Activated CD4-positive, CD25-positive, alpha-beta regulatory T cell treated with anti-CD3 and anti-CD28 coated beads, Interleukin-2, amount 50 U/mL, for 72 hours (primary cell): Measurements from ENCODE around the gene JUND.

Experiments
- DNase-seq: peaks from one replicate; pipeline ENCODE4 v3.0.0; 2021

Gene JUND

DNA sequence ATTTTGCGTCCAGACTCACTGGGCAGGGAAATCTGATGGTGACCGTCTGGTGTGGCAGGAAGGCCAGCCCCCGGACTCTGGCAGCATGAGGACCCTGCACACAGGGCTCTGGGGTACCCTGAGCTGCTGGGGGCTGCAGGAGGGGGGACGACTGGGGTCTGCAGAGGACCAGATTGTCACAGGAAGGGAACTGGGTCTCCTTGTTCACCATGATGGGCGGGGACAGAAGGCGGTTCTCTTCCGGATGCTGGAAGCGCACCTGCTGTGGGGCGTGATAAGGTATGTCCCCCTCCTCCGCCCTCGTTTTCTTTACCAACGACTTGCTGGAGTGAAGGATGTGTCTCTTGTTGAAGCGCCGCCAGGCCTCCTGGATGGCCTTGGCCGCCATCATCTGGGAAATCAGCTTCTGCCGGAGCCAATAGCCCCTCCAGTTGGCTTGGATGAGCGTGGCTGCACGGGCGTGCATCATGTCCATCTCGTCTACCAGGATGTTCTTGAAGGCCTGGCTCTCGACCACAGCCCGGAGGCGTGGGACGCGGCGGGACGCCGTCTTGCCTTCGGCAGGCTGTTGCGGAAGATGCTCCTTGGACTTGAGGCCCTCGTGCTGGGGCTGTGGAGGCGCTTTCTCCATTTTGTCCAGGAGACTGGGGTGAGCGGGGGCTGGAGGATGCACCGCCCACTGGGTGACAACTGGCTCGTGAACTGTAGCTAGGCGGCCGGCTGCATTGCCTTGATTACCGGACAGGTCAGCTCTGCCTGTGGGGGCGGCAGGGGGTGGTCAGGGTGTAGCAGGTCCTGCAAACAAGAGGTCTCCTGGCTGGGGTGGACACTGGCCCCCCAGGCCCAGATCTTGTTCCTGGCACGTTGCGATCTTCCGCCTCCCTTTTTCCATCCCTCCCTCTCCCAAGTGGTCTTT is 14.4 kb downstream of the JUND start:
- no peak for DNase-seq

GRCh38 chr19:18265582-18265981 is 15.8 kb downstream of the JUND start:
- no peak for DNase-seq

GRCh38 chr19:18264971-18265540 is 16.4 kb downstream of the JUND start:
- DNase-seq = no peak

DNA sequence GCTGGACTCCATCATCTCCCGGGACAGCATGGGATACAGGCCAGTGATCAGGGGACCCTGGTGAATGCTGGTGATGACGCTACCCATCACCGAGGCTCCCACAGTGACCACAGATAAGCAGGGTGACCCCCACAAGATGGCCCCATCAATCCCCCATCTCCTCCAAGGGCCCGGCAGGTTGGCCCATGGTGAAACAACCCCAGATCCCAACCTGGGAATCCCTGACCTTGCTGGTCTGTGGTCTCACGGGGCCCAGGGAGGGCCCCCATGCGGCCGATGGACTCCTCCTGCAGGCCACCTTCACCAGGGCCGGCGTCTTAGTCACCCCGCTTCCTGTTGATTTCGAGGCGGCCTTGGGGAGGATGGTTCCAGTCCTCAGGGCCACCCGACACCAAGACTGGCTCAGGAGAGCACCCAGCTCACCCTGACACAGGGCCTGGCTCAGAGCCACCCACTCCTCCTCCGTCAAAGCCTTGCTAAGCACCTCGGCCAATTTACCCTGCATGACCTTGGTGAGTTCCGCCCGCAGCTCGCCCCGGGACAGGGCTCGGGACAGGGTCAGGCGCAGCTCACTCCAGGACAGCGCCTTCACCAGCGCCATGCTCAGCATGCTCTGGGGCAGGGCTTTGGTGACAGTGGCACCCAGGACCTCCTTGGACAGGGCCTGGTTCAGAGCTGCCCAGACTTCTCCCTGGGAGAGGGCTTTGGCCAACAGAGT is 17.1 kb downstream of the JUND start:
- no peak for DNase-seq

DNA sequence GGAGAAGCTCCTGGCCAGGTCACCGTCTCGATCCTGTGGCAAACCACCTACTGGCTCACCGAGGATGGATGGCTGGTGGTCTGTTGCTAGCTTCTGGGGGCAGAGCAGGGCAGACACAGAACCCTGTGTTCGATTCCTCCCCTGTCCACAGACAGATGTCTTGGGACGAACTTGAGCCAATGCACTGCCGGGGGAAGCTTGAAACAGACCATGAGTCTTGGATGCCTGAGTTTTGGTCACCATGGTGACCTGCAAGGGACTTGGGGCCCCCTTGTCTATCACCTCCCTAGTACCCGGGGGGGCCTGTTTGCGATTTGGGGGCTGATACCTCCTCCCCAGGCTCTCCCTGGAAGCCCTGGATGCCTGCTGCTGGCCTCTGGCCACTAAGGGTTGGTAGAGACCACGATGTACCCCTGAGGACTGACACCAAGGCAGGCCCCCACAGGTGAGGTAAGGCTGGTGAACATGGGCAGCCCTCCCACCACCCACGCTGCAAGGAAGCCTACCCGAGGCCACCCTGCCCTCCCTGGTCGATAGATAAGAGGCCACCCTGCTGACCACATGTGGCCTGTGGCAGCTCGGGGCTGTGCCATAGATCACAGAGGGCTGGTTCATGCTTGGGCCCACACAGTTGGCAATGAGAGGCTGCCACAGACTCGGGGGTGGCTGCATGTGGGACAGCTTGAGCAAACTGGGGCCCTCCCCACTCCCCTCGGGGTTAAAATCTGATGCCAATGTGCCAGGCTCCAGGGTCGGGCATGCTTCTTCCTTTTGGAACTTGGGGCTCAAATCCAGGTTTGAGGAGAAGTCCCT is 17.9 kb downstream of the JUND start:
- no peak for DNase-seq

DNA sequence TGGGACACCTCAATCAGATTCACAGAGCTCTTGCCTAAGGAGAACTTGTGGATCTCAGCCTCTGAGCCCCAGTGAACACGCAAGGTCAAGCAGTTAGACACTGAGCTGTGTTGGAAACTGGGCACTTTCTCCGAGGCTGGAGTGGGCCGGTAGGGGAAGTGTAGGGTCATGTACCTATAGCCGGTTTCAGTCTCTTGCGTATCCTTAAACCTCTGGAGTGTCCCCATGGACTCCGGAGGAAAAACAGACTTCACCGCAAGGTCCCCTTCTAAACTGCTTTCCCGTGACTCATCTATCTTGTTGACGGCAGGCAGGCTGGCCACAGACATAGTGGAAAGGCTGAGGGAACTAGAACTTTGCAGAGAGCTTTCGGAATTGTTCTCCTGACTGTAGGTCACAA is 18.5 kb downstream of the JUND start:
- no peak for DNase-seq

GRCh38 chr19:18262144-18262543 is 19.3 kb downstream of the JUND start:
- DNase-seq = no peak

GRCh38 chr19:18261474-18261873 is 19.9 kb downstream of the JUND start:
- no peak for DNase-seq

DNA sequence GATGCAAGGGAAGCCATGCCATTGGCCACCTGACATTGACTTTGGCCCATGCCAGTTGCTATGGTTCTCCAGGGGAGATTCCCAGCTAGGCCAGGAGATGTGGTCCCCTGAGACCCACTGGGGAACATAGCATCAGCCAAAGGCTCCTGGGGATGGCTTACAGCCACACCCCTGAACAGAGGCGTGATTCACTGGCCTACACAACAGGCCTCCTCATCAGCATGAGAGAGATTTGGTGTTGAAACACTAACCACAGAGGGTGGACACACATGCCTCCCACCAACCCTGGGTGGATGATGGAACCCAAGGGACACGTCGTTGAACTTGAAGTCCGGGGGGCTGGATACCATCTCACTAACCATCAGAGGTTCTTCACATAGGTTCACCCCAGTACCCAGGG is 21.5 kb downstream of the JUND start:
- no peak for DNase-seq

GRCh38 chr19:18257503-18258470 is 23.6 kb downstream of the JUND start:
- no peak for DNase-seq

- DNase-seq = no peak
Observed at GRCh38 chr19:18254546-18255503, 26.6 kb downstream of the JUND start.

DNA sequence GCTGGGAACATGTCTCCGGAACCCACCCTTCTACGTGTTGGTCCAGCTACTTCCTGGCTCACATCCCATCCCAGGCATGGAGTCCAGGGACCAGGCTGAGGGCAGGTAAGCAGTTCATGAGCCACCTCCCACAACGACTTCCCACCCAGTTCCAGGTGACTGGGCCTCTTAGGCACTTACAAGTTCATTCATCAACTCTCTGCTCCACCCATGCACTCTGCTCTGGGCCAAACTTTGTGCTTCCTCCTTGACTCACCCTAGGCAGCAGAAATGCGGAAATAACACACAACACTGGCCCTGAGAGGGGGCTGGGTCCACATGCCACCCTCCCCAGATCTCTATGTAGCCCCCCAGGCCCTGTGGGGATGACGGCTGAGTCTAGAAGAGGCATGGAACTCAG is 27.7 kb downstream of the JUND start:
- no peak for DNase-seq

DNA sequence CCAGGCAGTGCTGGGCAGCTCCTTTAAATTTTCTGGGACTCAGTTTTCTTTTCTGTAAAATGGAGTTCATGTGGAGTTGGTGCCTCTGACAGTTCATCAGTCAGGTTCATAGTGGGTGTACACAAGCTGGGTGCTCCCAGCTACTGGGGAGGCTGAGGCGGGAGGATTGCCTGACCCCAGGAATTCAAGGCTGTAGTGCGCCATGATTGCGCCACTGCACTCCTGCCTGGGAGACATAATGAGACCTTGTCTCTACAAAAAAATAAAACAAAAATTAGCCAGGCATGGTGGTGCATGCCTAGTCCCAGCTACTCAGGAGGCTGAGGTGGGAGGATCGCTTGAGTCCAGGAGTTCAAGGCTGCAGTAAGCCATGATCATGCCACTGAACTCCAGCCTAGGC is 28.3 kb downstream of the JUND start:
- DNase-seq = no peak

DNA sequence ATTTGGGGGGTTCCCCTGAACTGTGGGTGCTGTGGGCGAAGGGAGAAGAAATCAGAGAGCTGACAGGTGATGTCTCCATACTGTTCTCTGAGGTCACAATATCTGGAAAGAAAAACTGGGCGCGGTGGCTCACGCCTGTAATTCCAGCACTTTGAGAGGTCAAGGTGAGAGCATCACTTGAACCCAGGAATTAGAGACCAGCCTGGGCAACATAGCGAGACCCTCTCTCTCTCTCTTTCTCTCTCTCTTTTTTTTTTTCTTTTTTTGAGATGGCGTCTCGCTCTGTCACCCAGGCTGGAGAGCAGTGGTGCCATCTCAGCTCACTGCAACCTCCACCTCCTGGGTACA is 29.1 kb downstream of the JUND start:
- DNase-seq = no peak

DNA sequence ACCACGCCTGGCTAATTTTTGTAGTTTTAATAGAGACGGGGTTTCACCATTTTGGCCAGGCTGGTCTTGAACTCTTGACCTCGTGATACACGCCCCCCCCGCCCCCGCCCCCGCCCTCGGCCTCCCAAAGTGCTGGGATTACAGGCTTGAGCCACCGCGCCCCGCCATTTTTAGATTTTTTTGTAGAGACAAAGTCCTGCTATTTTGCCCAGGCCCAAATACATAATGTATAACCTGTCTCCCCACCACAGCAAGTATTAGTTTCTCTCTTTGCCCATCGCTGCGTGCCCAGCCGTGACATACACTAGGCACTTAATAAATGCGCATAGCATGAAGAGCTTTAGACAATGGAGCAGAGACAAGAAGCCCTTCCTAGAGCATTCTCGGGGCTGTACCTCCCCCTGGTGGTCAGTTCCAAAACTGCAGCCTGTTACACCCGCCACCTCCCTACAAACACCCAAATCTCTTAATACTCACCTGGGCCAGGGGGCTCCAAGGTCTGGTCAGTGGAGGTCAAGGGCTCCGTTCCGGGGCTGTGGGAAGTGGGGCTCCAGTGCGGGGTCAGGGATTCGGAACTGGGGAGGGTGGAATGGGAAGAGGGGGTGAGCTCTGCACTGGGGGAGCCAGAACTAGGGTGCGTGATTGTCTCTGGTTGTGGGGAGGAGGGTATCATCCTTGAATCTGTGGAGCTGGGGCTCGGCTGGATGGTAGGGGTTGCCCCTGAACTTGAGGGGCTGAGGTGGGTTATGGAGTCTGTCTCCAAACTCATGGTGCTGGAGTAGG is 29.6 kb downstream of the JUND start:
- DNase-seq = peak; percentile 89

- DNase-seq = no peak
Observed at GRCh38 chr19:18249834-18250233, 31.6 kb downstream of the JUND start.

GRCh38 chr19:18245297-18245696 is 36.1 kb downstream of the JUND start:
- DNase-seq = no peak

- DNase-seq = no peak
Observed at GRCh38 chr19:18239303-18239702, 42.1 kb downstream of the JUND start.

- DNase-seq = no peak
Observed at GRCh38 chr19:18234194-18234593, 47.2 kb downstream of the JUND start.
